MCF 10A (cell line): ENCODE measurements around the gene SIGLEC7. TPM values are rescaled to one million over a fixed set of nuclear protein-coding genes. Genes with fewer than 3 reads are reported as not detected.

Experiments
- BruUV-seq: library from RNA; stranded (reverse); fragments of 400-500 nt; replicated peaks from 2 replicates; lab custom pipeline; 2021; lab: Mats Ljungman, UMichigan
- CTCF ChIA-PET: fragments of 300-600 bp; sonication (Branson Sonifier 250); formaldehyde crosslinking; extraction: SDS; loops from one replicate; lab custom pipeline; 2021; ENCODE audit warnings: antibody characterized with exemption, inconsistent platforms; lab: Yijun Ruan, JAX
- POLR2A ChIA-PET: fragments of 300-600, 350-650 bp; sonication (Branson Sonifier 250); formaldehyde crosslinking; extraction: SDS; loops from one replicate; lab custom pipeline; 2020; ENCODE audit warnings: antibody characterized with exemption, inconsistent platforms; lab: Yijun Ruan, JAX
- DNase-seq: peaks from one replicate; pipeline ENCODE4 v3.0.0-alpha.2; 2018; ENCODE audit not compliant: unreplicated experiment
- H3K27ac Mint-ChIP-seq: one replicate; pipeline ENCODE4 v1.8.0; 2022; ENCODE audit warnings: mild to moderate bottlenecking, low read depth, mixed read lengths; ENCODE audit not compliant: unreplicated experiment
- H3K27me3 Mint-ChIP-seq: one replicate; pipeline ENCODE4 v1.8.0; 2022; ENCODE audit warnings: mixed read lengths; ENCODE audit not compliant: insufficient read depth, unreplicated experiment
- H3K36me3 Mint-ChIP-seq: one replicate; pipeline ENCODE4 v1.8.0; 2022; ENCODE audit warnings: mild to moderate bottlenecking, moderate library complexity, mixed read lengths; ENCODE audit not compliant: insufficient read depth, unreplicated experiment
- H3K4me1 Mint-ChIP-seq: one replicate; pipeline ENCODE4 v1.8.0; 2022; ENCODE audit warnings: mixed read lengths; ENCODE audit not compliant: insufficient read depth, unreplicated experiment
- H3K4me3 Mint-ChIP-seq: one replicate; pipeline ENCODE4 v1.8.0; 2022; ENCODE audit warnings: mild to moderate bottlenecking, moderate library complexity, mixed read lengths; ENCODE audit not compliant: unreplicated experiment
- H3K9me3 Mint-ChIP-seq: one replicate; pipeline ENCODE4 v1.8.0; 2022; ENCODE audit warnings: mixed read lengths; ENCODE audit not compliant: unreplicated experiment
- CTCF ChIP-seq: fragments of 200-600 bp; IDR thresholded peaks from one replicate; pipeline ENCODE4 v1.8.0; 2022; ENCODE audit warnings: antibody characterized with exemption, mild to moderate bottlenecking; ENCODE audit not compliant: unreplicated experiment
- intact Hi-C: fragments of 100-400 bp; cut with micrococcal nuclease; formaldehyde crosslinking; loops from 2 replicates; pipeline ENCODE4 v1.14.1; 2022
- total RNA-seq: library from RNA; stranded (reverse); gene quantifications from 2 replicates; pipeline ENCODE4 v1.2.3, GENCODE V29; 2022

Gene SIGLEC7
- total RNA-seq, 1 experiment from 2014 or later: not detected

GRCh38 chr19:51131780-51132680 lies 10.1 kb upstream of the SIGLEC7 start:
- no TSS peak for BruUV-seq
- no peak for DNase-seq
- ChIA-PET CTCF (interaction anchor here (0.7 kb wide), 1 partner anchor 210 kb away, joined by 3 read pairs; no protein-coding TSS in a partner anchor), POLR2A (no interaction called here)
- Mint-ChIP-seq H3K9me3 (peaks cover 4% of the 10 kb centered on the region), H3K4me1 (no peaks in the 10 kb centered on the region), H3K27me3 (no peaks in the 10 kb centered on the region), H3K4me3 (no peak overlapping the region), H3K36me3 (no peaks in the 10 kb centered on the region), H3K27ac (no peak overlapping the region)
- TF ChIP-seq CTCF: no peak
- intact Hi-C loops: no loop called here

DNA sequence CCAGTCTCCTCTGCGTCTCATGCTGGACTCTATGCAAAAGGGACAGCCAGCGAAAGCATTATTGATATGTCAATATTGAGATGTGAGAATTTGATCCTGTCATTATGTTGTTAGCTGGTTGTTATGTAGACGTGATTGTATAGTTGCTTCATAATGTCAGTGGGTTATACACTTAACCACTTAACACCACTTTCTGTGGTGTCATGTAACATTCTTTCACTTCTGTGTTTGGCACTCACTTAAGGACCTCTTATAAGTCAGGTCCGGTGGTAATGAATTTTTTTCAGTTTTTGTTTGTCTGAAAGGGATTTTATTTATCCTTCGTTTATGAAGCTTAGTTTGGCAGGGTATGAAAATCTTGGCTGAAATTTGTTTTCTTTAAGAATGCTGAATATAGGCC lies 7.1 kb upstream of the SIGLEC7 start:
- no peak for TF ChIP-seq CTCF
- Mint-ChIP-seq H3K4me3 (no peak overlapping the region), H3K36me3 (no peaks in the 10 kb centered on the region), H3K9me3 (peaks cover 10% of the 10 kb centered on the region), H3K27me3 (no peaks in the 10 kb centered on the region), H3K27ac (no peak overlapping the region), H3K4me1 (no peaks in the 10 kb centered on the region)
- intact Hi-C loops: no loop called here
- BruUV-seq: no TSS peak
- DNase-seq: no peak
- POLR2A ChIA-PET: no interaction called here
- CTCF ChIA-PET: interaction anchor here (1.1 kb wide), 1 partner anchor 114 kb away, joined by 3 read pairs; no protein-coding TSS in a partner anchor

DNA sequence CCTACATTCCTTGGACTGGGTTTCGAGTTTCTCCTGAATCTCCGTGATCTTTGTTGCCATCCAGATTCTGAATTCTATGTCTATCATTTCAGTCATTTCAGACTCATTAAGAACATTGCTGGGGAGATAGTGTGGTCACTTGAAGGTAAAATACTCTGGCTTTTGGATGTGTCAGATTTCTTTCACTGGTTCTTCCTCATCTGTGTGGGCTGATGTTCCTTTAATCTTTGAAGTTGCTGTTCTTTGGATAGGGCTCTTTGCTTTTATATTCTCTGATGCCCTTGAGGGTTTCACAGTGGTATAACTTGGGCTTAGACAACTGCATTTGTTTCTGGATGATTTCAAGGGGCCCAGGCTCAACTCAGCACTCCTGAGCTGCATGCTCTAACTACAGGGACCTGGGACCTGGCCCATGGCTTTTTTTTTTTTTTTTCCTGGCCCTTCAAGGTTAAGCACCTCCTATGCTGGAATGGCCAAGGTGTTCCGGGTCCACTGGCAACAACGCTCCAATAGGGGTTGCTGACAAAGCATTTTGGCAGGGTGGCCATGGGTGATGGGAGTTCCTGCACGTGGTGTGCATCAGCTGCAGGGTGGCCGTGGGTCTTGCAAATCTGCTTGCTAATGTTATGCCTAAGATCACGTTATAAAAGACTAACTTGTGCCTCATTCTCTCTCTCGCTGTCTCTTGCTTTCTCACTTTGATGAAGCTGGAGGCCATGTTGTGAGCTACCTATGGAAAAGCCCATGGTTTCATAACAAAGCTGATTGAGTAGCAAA lies 5.9 kb upstream of the SIGLEC7 start:
- ChIA-PET CTCF (interaction anchor here (0.6 to 0.9 kb wide), 4 partner anchors 22 to 198 kb away, joined by 3 to 5 read pairs (median 3); no protein-coding TSS in a partner anchor), POLR2A (interaction anchor here (0.5 kb wide), 1 partner anchor 147 kb away, joined by 3 read pairs; no protein-coding TSS in a partner anchor)
- Mint-ChIP-seq H3K36me3 (no peaks in the 10 kb centered on the region), H3K9me3 (peaks cover 10% of the 10 kb centered on the region), H3K4me1 (no peaks in the 10 kb centered on the region), H3K4me3 (no peak overlapping the region), H3K27ac (no peak overlapping the region), H3K27me3 (no peaks in the 10 kb centered on the region)
- intact Hi-C loops: no loop called here
- no peak for DNase-seq
- TF ChIP-seq CTCF: no peak
- no TSS peak for BruUV-seq
